Esophagus squamous epithelium (tissue), 4 donors: ENCODE measurements around the gene PLGRKT.

Experiments used
- CTCF ChIP-seq, 6 experiments: fragments of 450-650 bp in 4 of 6; fragments of 200-600 bp in 2 of 6; sonication (generic) in 2 of 6; IDR thresholded peaks; one replicate each; pipeline ENCODE4 v1.5.1; 2016 to 2019; ENCODE audit warnings: antibody characterized with exemption in 6 of 6, mild to moderate bottlenecking in 4 of 6, moderate library complexity in 4 of 6
- POLR2A ChIP-seq, 4 donors: fragments of 450-650 bp; IDR thresholded peaks; one replicate each; pipeline ENCODE4 v1.6.1; 2017; ENCODE audit warnings: antibody characterized with exemption in 4 of 4, mild to moderate bottlenecking in 4 of 4, moderate library complexity in 3 of 4

GRCh38 chr9:5430912-5431311, 6.8 kb downstream of the PLGRKT start:
- TF ChIP-seq POLR2A (IDR thresholded peaks at IDR 0.05) (no peak), CTCF (IDR thresholded peaks at IDR 0.05) (no peak)
